ENCODE measurements around the gene FMO1. TPM values are rescaled to one million over a fixed set of nuclear protein-coding genes. Genes with fewer than 3 reads are reported as not detected.

Gene FMO1
- total RNA-seq, 1 experiment from 2014 or later = not detected

- TF ChIP-seq CTCF (IDR thresholded peaks at IDR 0.05 in 2 of 3, conservative IDR thresholded peaks at IDR 0.05 in 1 of 3; ENCODE audit: borderline replicate concordance in 1 of 3, insufficient read depth in 1 of 3, low read depth in 2 of 3, low read length in 2 of 3) = no peak
Observed at GRCh38 chr1:171206204-171206977, 41.9 kb upstream of the FMO1 start (continued).

- no peak overlapping the region for H3K27ac ChIP-seq (ENCODE audit: low read depth, low read length)
- ChIA-PET RAD21 (ENCODE audit: low non-redundant PET in 1 of 2, low total read pairs in 2 of 2, uncharacterized antibody in 2 of 2, unreplicated experiment in 2 of 2) (no interaction called here), CTCF (no interaction called here), POLR2A (no interaction called here)
- H3K36me3 ChIP-seq (ENCODE audit: control insufficient read depth in 1 of 2, insufficient read depth in 2 of 2, low read length in 2 of 2) = no peaks in the 10 kb centered on the region
- H3K4me2 ChIP-seq (ENCODE audit: low read length) = no peak overlapping the region
- no peaks in the 10 kb centered on the region for H3K9me2 ChIP-seq (ENCODE audit: insufficient read depth)
- no TSS peak for BruUV-seq (replicated peaks)
- H3K4me3 ChIP-seq (replicated peaks in 1 of 2; ENCODE audit: low read depth in 1 of 2, low read length in 2 of 2) = no peak overlapping the region
- intact Hi-C loops (cut with micrococcal nuclease) = no loop called here
- no peaks in the 10 kb centered on the region for H3K4me1 ChIP-seq (ENCODE audit: control insufficient read depth in 1 of 2, insufficient read depth in 2 of 2, low read length in 2 of 2)
- H3K27me3 ChIP-seq (ENCODE audit: insufficient read depth, low read length) = 0 out of 2 replicates have a peak, but pooled peaks cover 7% of the 10 kb centered on the region
- no peak for ATAC-seq
- H2AFZ ChIP-seq (ENCODE audit: low read depth, low read length, poor library complexity, severe bottlenecking) = no peak overlapping the region
- no peaks in the 10 kb centered on the region for H3K9me3 ChIP-seq (ENCODE audit: control insufficient read depth in 1 of 2, insufficient read depth in 1 of 2, low read depth in 1 of 2, low read length in 2 of 2)
- H3K79me2 ChIP-seq (ENCODE audit: insufficient read depth, low read length) = no peaks in the 10 kb centered on the region
- H4K20me1 ChIP-seq (ENCODE audit: insufficient read depth) = no peaks in the 10 kb centered on the region
- H3K9ac ChIP-seq (ENCODE audit: low read length) = no peak overlapping the region
- no peak for DNase-seq (ENCODE audit: low read depth, low spot score)
- TF ChIP-seq SIN3A (IDR thresholded peaks at IDR 0.05; ENCODE audit: low read depth) (no peak), MAX (IDR thresholded peaks at IDR 0.05) (no peak), EGR1 (IDR thresholded peaks at IDR 0.05; ENCODE audit: low read depth) (no peak), SRF (IDR thresholded peaks at IDR 0.05; ENCODE audit: low read depth) (no peak), ZNF274 (IDR thresholded peaks at IDR 0.05; ENCODE audit: low read depth, low read length) (no peak)
Observed at GRCh38 chr1:171206978-171207355, 41.3 kb upstream of the FMO1 start.

All from HCT116 (cell line).